Left lung (tissue), 10 donors: ENCODE measurements around the gene DLG1. TPM values are rescaled to one million over a fixed set of nuclear protein-coding genes. Genes with fewer than 3 reads are reported as not detected.

Experiments
- ATAC-seq: fragments of 200-7000 bp; cut with Tn5 transposase; one replicate; pipeline ENCODE4 v1.9.1; 2020; ENCODE audit warnings: moderate library complexity
- DNase-seq, 4 donors: peaks; one replicate each; pipeline ENCODE4 v3.0.0-alpha.2; 2013 to 2020
- H3K27ac ChIP-seq, 2 donors: fragments of 200-600 bp; sonication (generic) in 1 of 2; one replicate each; pipeline versions ENCODE4 v1.5.0 to v1.8.0; 2020 to 2021
- H3K27me3 ChIP-seq, 2 donors: fragments of 200-600 bp; sonication (generic) in 1 of 2; one replicate each; pipeline versions ENCODE4 v1.5.0 to v1.8.0; 2020 to 2021
- H3K36me3 ChIP-seq, 2 donors: fragments of 200-600 bp; sonication (generic) in 1 of 2; one replicate each; pipeline versions ENCODE4 v1.5.0 to v1.8.0; 2020 to 2021
- H3K4me1 ChIP-seq, 2 donors: fragments of 200-600 bp; one replicate each; pipeline ENCODE4 v1.8.0; 2021
- H3K4me3 ChIP-seq, 2 donors: fragments of 200-600 bp; sonication (generic) in 1 of 2; one replicate each; pipeline versions ENCODE4 v1.5.0 to v1.8.0; 2020 to 2021; ENCODE audit warnings: mild to moderate bottlenecking in 1 of 2
- H3K9me3 ChIP-seq, 2 donors: fragments of 200-600 bp; sonication (generic) in 1 of 2; one replicate each; pipeline versions ENCODE4 v1.5.0 to v1.8.0; 2020 to 2021
- CTCF ChIP-seq, 2 donors: fragments of 200-600 bp; sonication (generic) in 1 of 2; IDR thresholded peaks; one replicate each; pipeline versions ENCODE4 v1.5.0 to v1.8.0; 2021; ENCODE audit warnings: antibody characterized with exemption in 2 of 2
- intact Hi-C, 2 donors: fragments of 100-400 bp; cut with DNase I; formaldehyde crosslinking; loops; one replicate each; pipeline versions ENCODE4 v1.11.2 to v1.14.2; 2022
- polyA plus RNA-seq, 6 donors: library from polyadenylated mRNA; unstranded; fragments of 120-200 nt; gene quantifications; one replicate each; pipeline ENCODE4 v1.2.1, GENCODE V29; 2013; ENCODE audit not compliant: insufficient read length in 6 of 6
- total RNA-seq, 2 donors: library from RNA; stranded (reverse); fragmentation: NEBNext Ultra II Directional; extraction: Animal tissue kit (Norgen Biotek cat#: 25700); gene quantifications; one replicate each; pipeline ENCODE4 v1.2.1, GENCODE V29; 2021
- donor health status: DM: no; HTN: yes; CAD: no.
- donor health status: DM: no; HTN: no; CAD: no.

DLG1 gene
- total and polyA plus RNA-seq, 8 donors, result 71.0 to 89.9 (median 83.2) TPM

DNA sequence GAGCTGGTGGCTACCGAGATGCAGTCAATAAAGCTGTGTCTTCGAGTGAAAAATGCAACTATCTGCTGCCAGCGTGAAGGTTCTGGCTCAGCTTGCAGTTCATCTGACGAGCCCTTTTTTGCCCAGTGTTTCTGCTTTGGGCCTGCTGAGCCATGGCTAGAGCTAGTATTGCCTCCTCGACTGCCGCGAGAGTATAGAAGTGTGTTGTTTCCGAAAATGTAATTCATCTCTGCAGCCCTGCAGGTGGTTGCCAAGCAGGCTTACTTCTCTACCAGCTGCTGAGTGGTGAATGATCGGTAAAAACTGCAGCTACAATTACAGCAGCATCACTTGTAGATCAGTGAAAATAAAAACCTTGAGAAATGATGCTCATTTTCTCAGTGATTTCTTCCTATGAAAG, 114.8 kb downstream of the DLG1 start:
- no peaks in the 10 kb centered on the region for H3K9me3 ChIP-seq
- intact Hi-C loops, result no loop called here
- no peak overlapping the region for H3K4me3 ChIP-seq
- H3K4me1 ChIP-seq, result peaks cover 0 to 31% of the 10 kb centered on the region in 2 donors
- no peak for TF ChIP-seq CTCF (IDR thresholded peaks at IDR 0.05)
- no peak for DNase-seq
- no peaks in the 10 kb centered on the region for H3K27me3 ChIP-seq
- no peaks in the 10 kb centered on the region for H3K36me3 ChIP-seq
- no peak for ATAC-seq
- no peak overlapping the region for H3K27ac ChIP-seq

GRCh38 chr3:197181741-197182140, 116.7 kb downstream of the DLG1 start:
- intact Hi-C loops, result no loop called here
- DNase-seq, result peak in 3 of 4 donors; percentile 56 to 87 (median 71)
- peak; percentile 75 for ATAC-seq
- H3K36me3 ChIP-seq, result no peaks in the 10 kb centered on the region
- H3K27me3 ChIP-seq, result no peaks in the 10 kb centered on the region
- no peak overlapping the region for H3K27ac ChIP-seq
- no peaks in the 10 kb centered on the region for H3K9me3 ChIP-seq
- H3K4me3 ChIP-seq, result no peak overlapping the region
- TF ChIP-seq CTCF (IDR thresholded peaks at IDR 0.05), result no peak
- H3K4me1 ChIP-seq, result peaks cover 0 to 31% of the 10 kb centered on the region in 2 donors

- no peak for ATAC-seq
- Histone ChIP-seq H3K27ac (no peak overlapping the region), H3K27me3 (no peaks in the 10 kb centered on the region), H3K4me3 (no peak overlapping the region), H3K4me1 (peaks cover 4 to 42% of the 10 kb centered on the region in 2 donors), H3K9me3 (no peaks in the 10 kb centered on the region), H3K36me3 (no peaks in the 10 kb centered on the region)
- TF ChIP-seq CTCF (IDR thresholded peaks at IDR 0.05), result no peak
- intact Hi-C loops, result loop anchor here in 1 of 2 donors (10.0 kb wide), 1 partner anchor 174 kb away; no protein-coding TSS in a partner anchor
- DNase-seq, result no peak
These were observed 119.4 kb downstream of the DLG1 start for GRCh38 chr3:197178998-197179397.

DNA sequence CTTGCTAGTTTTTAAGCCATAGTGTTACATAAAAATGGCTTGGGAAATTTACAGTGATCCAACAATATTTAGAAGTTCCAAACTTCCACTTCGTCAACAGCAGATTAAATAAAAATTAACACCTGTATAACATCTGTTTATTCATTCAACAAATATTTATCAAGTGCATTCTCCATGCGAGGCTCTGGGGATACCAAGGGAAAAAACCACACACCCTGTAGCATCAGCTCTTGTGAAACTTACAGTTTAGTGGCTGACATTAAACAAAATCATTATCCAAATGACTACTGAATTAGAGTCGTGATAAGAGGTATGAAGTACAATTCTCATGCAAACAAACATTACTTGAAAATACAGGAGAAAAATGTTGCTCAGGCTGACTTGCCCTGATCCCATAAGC, 122.9 kb downstream of the DLG1 start:
- no peak for TF ChIP-seq CTCF (IDR thresholded peaks at IDR 0.05)
- intact Hi-C loops, result loop anchor here in 1 of 2 donors (10.0 kb wide), 1 partner anchor 171 kb away; no protein-coding TSS in a partner anchor
- no peaks in the 10 kb centered on the region for H3K9me3 ChIP-seq
- H3K36me3 ChIP-seq, result no peaks in the 10 kb centered on the region
- no peaks in the 10 kb centered on the region for H3K27me3 ChIP-seq
- H3K27ac ChIP-seq, result no peak overlapping the region
- DNase-seq, result no peak
- peaks cover 4 to 18% of the 10 kb centered on the region in 2 donors for H3K4me1 ChIP-seq
- H3K4me3 ChIP-seq, result no peak overlapping the region
- ATAC-seq, result peak; percentile 27

DNA sequence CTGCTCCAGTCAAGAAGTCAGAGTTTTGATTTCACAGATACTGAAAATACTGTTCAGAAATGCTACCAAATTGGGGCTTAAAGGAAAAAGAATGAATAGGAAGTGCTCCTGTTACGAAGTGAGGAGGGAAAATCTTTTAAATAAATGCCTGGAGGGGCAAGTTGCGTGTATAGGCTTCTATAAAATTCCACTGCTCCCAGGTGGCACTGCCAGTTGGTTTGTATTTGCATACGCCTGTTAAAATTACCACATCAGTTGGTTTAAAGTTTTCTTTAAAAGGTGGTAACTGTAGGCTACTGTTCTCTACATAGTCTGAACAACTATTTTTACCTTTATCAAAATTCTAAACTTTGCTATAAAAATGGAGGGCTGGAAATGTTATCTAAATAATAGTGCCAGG, 123.5 kb downstream of the DLG1 start:
- peaks cover 4 to 16% of the 10 kb centered on the region in 2 donors for H3K4me1 ChIP-seq
- no peak overlapping the region for H3K4me3 ChIP-seq
- no peaks in the 10 kb centered on the region for H3K9me3 ChIP-seq
- H3K36me3 ChIP-seq, result no peaks in the 10 kb centered on the region
- no peak overlapping the region for H3K27ac ChIP-seq
- DNase-seq, result no peak
- intact Hi-C loops, result loop anchor here in 1 of 2 donors (10.0 kb wide), 1 partner anchor 170 kb away; no protein-coding TSS in a partner anchor
- TF ChIP-seq CTCF (IDR thresholded peaks at IDR 0.05), result no peak
- no peaks in the 10 kb centered on the region for H3K27me3 ChIP-seq
- ATAC-seq, result no peak
